Neural cell (in vitro differentiated cells): Measurements from ENCODE around the gene LYZ.

Experiments used
- CTCF ChIP-seq: fragments of 450-650 bp; IDR thresholded peaks from 2 replicates; pipeline ENCODE4 v1.5.1; 2014; ENCODE audit warnings: antibody characterized with exemption, mild to moderate bottlenecking, moderate library complexity; ENCODE audit not compliant: poor library complexity, severe bottlenecking
- EZH2 ChIP-seq: fragments of 200-600, 300-800 bp; shearing (Covaris generic), sonication (generic); IDR thresholded peaks from 2 replicates; pipeline ENCODE4 v1.6.1; 2014; ENCODE audit warnings: antibody characterized with exemption, low read length, borderline replicate concordance, mild to moderate bottlenecking; ENCODE audit not compliant: insufficient read depth, poor library complexity, severe bottlenecking
- MXI1 ChIP-seq: fragments of 450-650 bp; conservative IDR thresholded peaks from 2 replicates; pipeline ENCODE4 v1.6.1; 2014; ENCODE audit warnings: antibody characterized with exemption, mild to moderate bottlenecking; ENCODE audit not compliant: poor library complexity, severe bottlenecking
- POLR2AphosphoS5 ChIP-seq: IDR thresholded peaks from 2 replicates; pipeline ENCODE4 v1.6.1; 2012
- RAD21 ChIP-seq: fragments of 450-650 bp; conservative IDR thresholded peaks from 2 replicates; pipeline ENCODE4 v1.6.1; 2014; ENCODE audit warnings: antibody characterized with exemption, mild to moderate bottlenecking, moderate library complexity
- SMC3 ChIP-seq: fragments of 450-650 bp; conservative IDR thresholded peaks from 2 replicates; pipeline ENCODE4 v1.6.1; 2014; ENCODE audit warnings: antibody characterized with exemption, mild to moderate bottlenecking, moderate library complexity; ENCODE audit not compliant: poor library complexity
- TF ChIP-seq, protein P1 (sequence below): IDR thresholded peaks from 2 replicates; pipeline ENCODE4 v1.6.1; 2012; ENCODE audit warnings: borderline replicate concordance

DNA sequence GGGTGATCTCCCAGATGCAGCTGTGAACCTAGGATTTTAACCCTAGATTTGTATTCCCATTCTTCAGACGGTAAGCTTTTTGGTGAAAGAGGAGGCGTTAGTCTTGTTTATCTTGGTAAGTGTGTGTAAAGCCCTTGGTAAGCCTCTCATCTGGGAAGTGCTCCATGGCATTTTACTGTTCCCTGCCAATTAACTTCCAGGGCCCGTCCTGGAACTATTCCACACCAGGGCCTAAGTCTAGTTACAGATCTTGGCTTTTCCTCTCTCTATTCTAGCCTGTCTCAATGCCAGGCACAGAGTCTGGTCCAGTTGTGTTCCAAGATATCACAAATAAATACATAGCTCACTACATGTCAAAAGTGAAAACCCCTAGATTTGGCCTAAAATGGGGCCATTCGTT, 53.8 kb downstream of the LYZ start:
- TF ChIP-seq SMC3: no peak
- TF ChIP-seq CTCF: no peak
- TF ChIP-seq MXI1: no peak
- TF ChIP-seq POLR2AphosphoS5: no peak
- TF ChIP-seq, protein P1, sequence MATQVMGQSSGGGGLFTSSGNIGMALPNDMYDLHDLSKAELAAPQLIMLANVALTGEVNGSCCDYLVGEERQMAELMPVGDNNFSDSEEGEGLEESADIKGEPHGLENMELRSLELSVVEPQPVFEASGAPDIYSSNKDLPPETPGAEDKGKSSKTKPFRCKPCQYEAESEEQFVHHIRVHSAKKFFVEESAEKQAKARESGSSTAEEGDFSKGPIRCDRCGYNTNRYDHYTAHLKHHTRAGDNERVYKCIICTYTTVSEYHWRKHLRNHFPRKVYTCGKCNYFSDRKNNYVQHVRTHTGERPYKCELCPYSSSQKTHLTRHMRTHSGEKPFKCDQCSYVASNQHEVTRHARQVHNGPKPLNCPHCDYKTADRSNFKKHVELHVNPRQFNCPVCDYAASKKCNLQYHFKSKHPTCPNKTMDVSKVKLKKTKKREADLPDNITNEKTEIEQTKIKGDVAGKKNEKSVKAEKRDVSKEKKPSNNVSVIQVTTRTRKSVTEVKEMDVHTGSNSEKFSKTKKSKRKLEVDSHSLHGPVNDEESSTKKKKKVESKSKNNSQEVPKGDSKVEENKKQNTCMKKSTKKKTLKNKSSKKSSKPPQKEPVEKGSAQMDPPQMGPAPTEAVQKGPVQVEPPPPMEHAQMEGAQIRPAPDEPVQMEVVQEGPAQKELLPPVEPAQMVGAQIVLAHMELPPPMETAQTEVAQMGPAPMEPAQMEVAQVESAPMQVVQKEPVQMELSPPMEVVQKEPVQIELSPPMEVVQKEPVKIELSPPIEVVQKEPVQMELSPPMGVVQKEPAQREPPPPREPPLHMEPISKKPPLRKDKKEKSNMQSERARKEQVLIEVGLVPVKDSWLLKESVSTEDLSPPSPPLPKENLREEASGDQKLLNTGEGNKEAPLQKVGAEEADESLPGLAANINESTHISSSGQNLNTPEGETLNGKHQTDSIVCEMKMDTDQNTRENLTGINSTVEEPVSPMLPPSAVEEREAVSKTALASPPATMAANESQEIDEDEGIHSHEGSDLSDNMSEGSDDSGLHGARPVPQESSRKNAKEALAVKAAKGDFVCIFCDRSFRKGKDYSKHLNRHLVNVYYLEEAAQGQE: no peak
- no peak for TF ChIP-seq RAD21
- no peak for TF ChIP-seq EZH2
